NCI-H524 (cell line): ENCODE measurements around the gene NECTIN1.

Experiments
- DNase-seq, 2 experiments: peaks; one replicate each; lab custom pipeline; 2025; lab: John Stamatoyannopoulos, UW

The NECTIN1 gene

GRCh38 chr11:119729951-119730613, 1.1 kb upstream of the NECTIN1 start:
- no peak for DNase-seq

GRCh38 chr11:119729581-119729927, 554 bp upstream of the NECTIN1 start:
- DNase-seq, result peak in 1 of 2 experiments; percentile 77

- DNase-seq, result no peak
Measured at GRCh38 chr11:119728211-119728626, 781 bp downstream of the NECTIN1 start.

- peak in 1 of 2 experiments; percentile 51 for DNase-seq
Measured at GRCh38 chr11:119727523-119728151, 1.4 kb downstream of the NECTIN1 start.

GRCh38 chr11:119726585-119727522, 2.1 kb downstream of the NECTIN1 start:
- DNase-seq, result peak in 1 of 2 experiments; percentile 26

- DNase-seq, result no peak
Measured at GRCh38 chr11:119726150-119726553, 2.8 kb downstream of the NECTIN1 start.

GRCh38 chr11:119724956-119725355, 4.0 kb downstream of the NECTIN1 start:
- DNase-seq, result no peak

- no peak for DNase-seq
Measured at GRCh38 chr11:119723952-119724325, 5.1 kb downstream of the NECTIN1 start.

GRCh38 chr11:119723243-119723951, 5.6 kb downstream of the NECTIN1 start:
- DNase-seq, result peak; percentile 33 to 72

- DNase-seq, result peak in 1 of 2 experiments; percentile 34
Measured at GRCh38 chr11:119722281-119722794, 6.7 kb downstream of the NECTIN1 start.

GRCh38 chr11:119721129-119722120, 7.6 kb downstream of the NECTIN1 start:
- no peak for DNase-seq

GRCh38 chr11:119720311-119720913, 8.6 kb downstream of the NECTIN1 start:
- peak in 1 of 2 experiments; percentile 18 for DNase-seq

GRCh38 chr11:119717839-119718534, 11.0 kb downstream of the NECTIN1 start:
- peak in 1 of 2 experiments; percentile 45 for DNase-seq

- no peak for DNase-seq
Measured at GRCh38 chr11:119716582-119717498, 12.2 kb downstream of the NECTIN1 start.

- no peak for DNase-seq
Measured at GRCh38 chr11:119714590-119714989, 14.4 kb downstream of the NECTIN1 start.

GRCh38 chr11:119714189-119714588, 14.8 kb downstream of the NECTIN1 start:
- no peak for DNase-seq

GRCh38 chr11:119713359-119714040, 15.5 kb downstream of the NECTIN1 start:
- no peak for DNase-seq
